ENCODE measurements around the gene CPNE6. TPM values are rescaled to one million over a fixed set of nuclear protein-coding genes. Genes with fewer than 3 reads are reported as not detected.

Gene CPNE6
- total RNA-seq, 8 experiments from 2014 or later = 0.54 to 3.3 (median 1.2) TPM

DNA sequence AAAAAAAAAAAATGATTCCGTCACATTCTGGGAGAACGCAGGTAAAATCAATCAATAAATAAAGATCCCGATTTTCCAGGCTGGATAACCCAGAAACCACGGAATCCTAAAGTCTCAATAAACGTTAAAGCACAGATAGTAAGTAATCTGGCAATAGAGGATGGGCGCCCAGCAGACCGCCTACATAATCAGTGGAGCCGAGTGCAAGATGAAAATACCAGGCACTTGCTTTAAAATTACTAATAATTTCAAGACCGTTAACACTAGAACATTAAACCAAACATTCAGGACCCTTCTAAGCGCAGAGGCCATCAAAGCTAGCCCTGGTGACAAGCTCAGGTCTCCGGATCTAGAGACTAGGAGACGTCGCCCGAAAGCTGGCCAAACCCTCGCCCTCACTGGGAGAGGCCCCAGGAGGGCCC lies 42.0 kb downstream of the CPNE6 start:
- Histone ChIP-seq H3K4me1 (replicated peaks in 1 of 2) (peaks cover 6 to 8% of the 10 kb centered on the region in 2 donors), H3K27ac (peak overlapping the region; percentile 92 to 97), H3K4me3 (peak overlapping the region; percentile 43 to 64 (median 58))
- ATAC-seq (replicated peaks in 6 of 8) = peak in 1 of 8 experiments; percentile 0
- in situ Hi-C loops (cut with MboI; ENCODE audit: low pct_unique_long_range_greater_than_20kb in 2 of 9, low sequenced_read_pairs in 9 of 9, unreplicated experiment in 9 of 9) = no loop called here
- WGBS, 10 experiments = 0 to 18% (median 6%) methylated on average over 1 to 12 of the region's 15 CpGs; no CpG with 5 or more reads in 2 of the 10 experiments

- in situ Hi-C loops (cut with MboI; ENCODE audit: low pct_unique_long_range_greater_than_20kb in 2 of 9, low sequenced_read_pairs in 9 of 9, unreplicated experiment in 9 of 9) = no loop called here
Measured at GRCh38 chr14:24113801-24114531, 42.6 kb downstream of the CPNE6 start.

GRCh38 chr14:24114532-24115421 lies 43.4 kb downstream of the CPNE6 start, which contains the start of the genes DCAF11 and NRL:
DCAF11 (plus strand) TSS chr14:24114777; CDS start chr14:24115595, 818 bp downstream.
NRL (minus strand) TSS chr14:24114949; CDS start chr14:24082848, 32,101 bp downstream.
- WGBS, 10 experiments = 0 to 3% (median 0%) methylated on average over 3 to 35 of the region's 65 CpGs; no CpG with 5 or more reads in 1 of the 10 experiments
- in situ Hi-C loops (cut with MboI; ENCODE audit: low pct_unique_long_range_greater_than_20kb in 2 of 9, low sequenced_read_pairs in 9 of 9, unreplicated experiment in 9 of 9) = no loop called here
- peak within 1 kb of the TSS; percentile 92 to 97 for H3K27ac ChIP-seq

More at GRCh38 chr14:24113801-24114531, 42.6 kb downstream of the CPNE6 start:
- Histone ChIP-seq H3K4me3 (peak overlapping the region; percentile 43 to 64 (median 58)), H3K4me1 (replicated peaks in 1 of 2) (peaks cover 6 to 8% of the 10 kb centered on the region in 2 donors), H3K27ac (peak overlapping the region; percentile 92 to 97)
- ATAC-seq (replicated peaks in 6 of 8) = peak; percentile 30 to 56 (median 50)
- 0 to 1% (median 0%) methylated on average over 1 to 25 of the region's 42 CpGs; no CpG with 5 or more reads in 5 of the 10 experiments for WGBS, 10 experiments

DNA sequence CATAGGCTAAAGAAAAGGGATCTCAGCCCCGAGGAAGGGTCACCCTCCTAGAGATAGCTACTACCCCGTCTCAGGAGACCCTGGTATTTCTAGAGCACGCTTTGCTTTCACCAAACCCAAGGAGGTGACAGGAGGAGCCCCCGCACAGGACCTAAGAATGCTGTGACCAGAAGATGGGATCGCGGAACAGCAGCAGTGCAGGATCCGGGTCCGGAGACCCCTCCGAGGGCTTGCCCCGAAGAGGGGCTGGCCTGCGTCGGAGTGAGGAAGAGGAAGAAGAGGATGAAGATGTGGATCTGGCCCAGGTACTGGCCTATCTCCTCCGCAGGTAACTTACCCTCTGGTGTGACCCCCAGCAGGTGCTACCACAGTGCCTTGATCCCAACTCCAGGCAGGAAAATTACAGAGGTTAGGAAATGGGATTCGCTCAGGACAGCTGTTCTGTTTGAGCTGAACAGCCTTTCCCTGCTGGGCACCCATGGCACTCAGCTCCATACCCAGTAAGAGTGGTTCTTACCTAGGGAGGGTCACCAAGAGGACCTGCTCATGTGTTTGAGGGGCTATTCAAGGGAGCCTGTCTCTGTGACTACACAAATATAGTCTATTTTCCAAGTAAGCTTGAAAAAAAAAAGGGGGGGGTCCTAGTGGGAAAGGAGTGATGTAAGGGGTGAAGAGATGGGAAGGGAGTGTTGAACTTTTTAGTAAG lies 44.2 kb downstream of the CPNE6 start:
- peak overlapping the region in 1 of 2 donors; percentile 20 for H3K27ac ChIP-seq
- 0 to 7% (median 0%) methylated on average over 2 to 11 of the region's 14 CpGs; no CpG with 5 or more reads in 4 of the 10 experiments for WGBS, 10 experiments
- no peak for ATAC-seq (replicated peaks in 6 of 8)
- peaks cover 6 to 8% of the 10 kb centered on the region in 2 donors for H3K4me1 ChIP-seq (replicated peaks in 1 of 2)
- in situ Hi-C loops (cut with MboI; ENCODE audit: low pct_unique_long_range_greater_than_20kb in 2 of 9, low sequenced_read_pairs in 9 of 9, unreplicated experiment in 9 of 9) = no loop called here
- H3K4me3 ChIP-seq = peak overlapping the region; percentile 43 to 64 (median 58)

More at GRCh38 chr14:24114532-24115421, 43.4 kb downstream of the CPNE6 start, which contains the start of the genes DCAF11 and NRL:
- Histone ChIP-seq H3K4me3 (peak within 1 kb of the TSS; percentile 43 to 64 (median 58)), H3K4me1 (replicated peaks in 1 of 2) (peaks cover 6 to 8% of the 10 kb centered on the region in 2 donors)
- peak; percentile 81 to 88 (median 84) for ATAC-seq (replicated peaks in 6 of 8)

GRCh38 chr14:24116128-24116814 lies 44.9 kb downstream of the CPNE6 start:
- Histone ChIP-seq H3K4me1 (replicated peaks in 1 of 2) (peaks cover 6 to 8% of the 10 kb centered on the region in 2 donors), H3K4me3 (peak overlapping the region in 4 of 5 donors; percentile 43 to 64 (median 56)), H3K27ac (no peak overlapping the region)
- no peak for ATAC-seq (replicated peaks in 6 of 8)
- in situ Hi-C loops (cut with MboI; ENCODE audit: low pct_unique_long_range_greater_than_20kb in 2 of 9, low sequenced_read_pairs in 9 of 9, unreplicated experiment in 9 of 9) = no loop called here
- WGBS, 10 experiments = 67 to 100% (median 91%) methylated on average over 1 to 6 of the region's 6 CpGs; no CpG with 5 or more reads in 4 of the 10 experiments

- Histone ChIP-seq H3K4me1 (replicated peaks in 1 of 2) (peaks cover 6 to 8% of the 10 kb centered on the region in 2 donors), H3K4me3 (no peak overlapping the region), H3K27ac (no peak overlapping the region)
- 80 to 100% (median 87%) methylated on average over 1 to 6 of the region's 6 CpGs; no CpG with 5 or more reads in 5 of the 10 experiments for WGBS, 10 experiments
- no peak for ATAC-seq (replicated peaks in 6 of 8)
- in situ Hi-C loops (cut with MboI; ENCODE audit: low pct_unique_long_range_greater_than_20kb in 2 of 9, low sequenced_read_pairs in 9 of 9, unreplicated experiment in 9 of 9) = no loop called here
Measured at GRCh38 chr14:24117179-24117578, 45.8 kb downstream of the CPNE6 start.

DNA sequence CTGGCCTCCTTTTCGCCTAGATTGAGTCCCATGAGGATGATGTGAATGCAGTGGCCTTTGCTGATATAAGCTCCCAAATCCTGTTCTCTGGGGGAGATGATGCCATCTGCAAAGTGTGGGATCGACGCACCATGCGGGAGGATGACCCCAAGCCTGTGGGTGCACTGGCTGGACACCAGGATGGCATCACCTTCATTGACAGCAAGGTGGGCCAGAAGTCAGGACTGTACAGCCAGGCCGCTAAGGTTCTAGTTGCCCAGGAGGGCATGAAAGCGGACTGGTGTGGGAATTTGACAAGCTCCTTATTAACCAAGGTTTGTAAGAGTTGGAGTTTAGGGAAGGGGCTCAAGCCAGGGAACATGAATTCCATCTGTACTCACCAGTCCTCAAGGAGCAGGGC lies 48.3 kb downstream of the CPNE6 start:
- WGBS, 10 experiments = 80 to 100% (median 96%) methylated on average over 1 to 6 of the region's 6 CpGs; no CpG with 5 or more reads in 1 of the 10 experiments
- Histone ChIP-seq H3K27ac (no peak overlapping the region), H3K4me3 (no peak overlapping the region), H3K4me1 (replicated peaks in 1 of 2) (peaks cover 6 to 8% of the 10 kb centered on the region in 2 donors)
- no peak for ATAC-seq (replicated peaks in 6 of 8)
- in situ Hi-C loops (cut with MboI; ENCODE audit: low pct_unique_long_range_greater_than_20kb in 2 of 9, low sequenced_read_pairs in 9 of 9, unreplicated experiment in 9 of 9) = no loop called here

DNA sequence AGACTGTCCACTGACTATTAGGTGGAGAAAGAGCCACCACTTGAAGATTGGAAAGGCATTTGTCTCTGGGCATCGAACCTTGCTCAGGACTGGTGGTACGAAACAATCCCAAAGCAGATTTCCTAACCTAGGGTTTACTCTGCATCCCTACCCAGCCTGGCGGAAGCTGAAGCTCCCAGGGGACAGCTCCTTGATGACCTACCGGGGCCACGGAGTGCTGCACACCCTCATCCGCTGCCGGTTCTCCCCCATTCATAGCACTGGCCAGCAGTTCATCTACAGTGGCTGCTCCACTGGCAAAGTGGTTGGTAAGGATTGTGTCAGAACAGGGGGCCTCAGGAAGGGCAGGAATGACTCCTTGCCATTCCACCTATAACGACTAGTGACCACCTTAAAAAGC lies 49.8 kb downstream of the CPNE6 start:
- ATAC-seq (replicated peaks in 6 of 8) = no peak
- in situ Hi-C loops (cut with MboI; ENCODE audit: low pct_unique_long_range_greater_than_20kb in 2 of 9, low sequenced_read_pairs in 9 of 9, unreplicated experiment in 9 of 9) = no loop called here
- WGBS, 10 experiments = 80 to 100% (median 95%) methylated on average over 1 to 8 of the region's 8 CpGs; no CpG with 5 or more reads in 1 of the 10 experiments
- H3K4me1 ChIP-seq (replicated peaks in 1 of 2) = peaks cover under 1% of the 10 kb centered on the region in 2 donors
- no peak overlapping the region for H3K27ac ChIP-seq
- no peak overlapping the region for H3K4me3 ChIP-seq

DNA sequence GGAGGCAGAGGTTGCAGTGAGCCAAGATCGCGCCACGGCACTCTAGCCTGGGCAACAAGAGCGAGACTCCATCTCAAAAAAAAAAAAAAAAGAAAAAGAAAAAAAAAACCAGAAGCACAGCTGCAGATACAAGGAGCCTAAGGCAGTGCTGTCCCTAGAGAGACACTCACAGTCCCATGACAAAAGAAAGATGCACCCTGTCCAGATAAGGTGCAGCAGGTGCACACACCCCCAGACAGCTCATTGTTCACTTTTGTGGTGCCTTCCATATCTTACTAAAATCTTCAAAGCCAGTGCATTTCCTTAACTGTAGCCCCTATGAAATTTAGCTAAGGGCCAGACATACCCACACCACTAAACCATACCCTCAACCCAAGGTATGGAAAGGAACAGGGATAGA lies 51.1 kb downstream of the CPNE6 start:
- no peaks in the 10 kb centered on the region for H3K4me1 ChIP-seq (replicated peaks in 1 of 2)
- H3K4me3 ChIP-seq = no peak overlapping the region
- in situ Hi-C loops (cut with MboI; ENCODE audit: low pct_unique_long_range_greater_than_20kb in 2 of 9, low sequenced_read_pairs in 9 of 9, unreplicated experiment in 9 of 9) = no loop called here
- no peak for ATAC-seq (replicated peaks in 6 of 8)
- no peak overlapping the region for H3K27ac ChIP-seq
- 95 to 100% (median 96%) methylated on average over 4 of the region's 4 CpGs; no CpG with 5 or more reads in 6 of the 10 experiments for WGBS, 10 experiments

DNA sequence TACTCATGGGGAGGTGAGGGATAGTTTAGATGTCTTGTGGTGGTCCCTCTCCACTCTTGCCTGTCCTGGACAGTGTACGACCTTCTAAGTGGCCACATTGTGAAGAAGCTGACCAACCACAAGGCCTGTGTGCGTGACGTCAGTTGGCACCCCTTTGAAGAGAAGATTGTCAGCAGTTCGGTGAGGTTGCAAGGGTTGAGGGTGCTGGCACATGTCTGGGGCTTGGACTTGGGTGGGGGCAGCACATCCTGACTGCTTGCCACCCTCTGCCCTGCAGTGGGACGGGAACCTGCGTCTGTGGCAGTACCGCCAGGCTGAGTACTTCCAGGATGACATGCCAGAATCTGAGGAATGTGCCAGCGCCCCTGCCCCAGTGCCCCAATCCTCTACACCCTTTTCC lies 51.5 kb downstream of the CPNE6 start:
- Histone ChIP-seq H3K27ac (no peak overlapping the region), H3K4me1 (replicated peaks in 1 of 2) (no peaks in the 10 kb centered on the region), H3K4me3 (no peak overlapping the region)
- in situ Hi-C loops (cut with MboI; ENCODE audit: low pct_unique_long_range_greater_than_20kb in 2 of 9, low sequenced_read_pairs in 9 of 9, unreplicated experiment in 9 of 9) = no loop called here
- no peak for ATAC-seq (replicated peaks in 6 of 8)
- 92 to 100% methylated on average over 1 to 2 of the region's 8 CpGs; no CpG with 5 or more reads in 8 of the 10 experiments for WGBS, 10 experiments

DNA sequence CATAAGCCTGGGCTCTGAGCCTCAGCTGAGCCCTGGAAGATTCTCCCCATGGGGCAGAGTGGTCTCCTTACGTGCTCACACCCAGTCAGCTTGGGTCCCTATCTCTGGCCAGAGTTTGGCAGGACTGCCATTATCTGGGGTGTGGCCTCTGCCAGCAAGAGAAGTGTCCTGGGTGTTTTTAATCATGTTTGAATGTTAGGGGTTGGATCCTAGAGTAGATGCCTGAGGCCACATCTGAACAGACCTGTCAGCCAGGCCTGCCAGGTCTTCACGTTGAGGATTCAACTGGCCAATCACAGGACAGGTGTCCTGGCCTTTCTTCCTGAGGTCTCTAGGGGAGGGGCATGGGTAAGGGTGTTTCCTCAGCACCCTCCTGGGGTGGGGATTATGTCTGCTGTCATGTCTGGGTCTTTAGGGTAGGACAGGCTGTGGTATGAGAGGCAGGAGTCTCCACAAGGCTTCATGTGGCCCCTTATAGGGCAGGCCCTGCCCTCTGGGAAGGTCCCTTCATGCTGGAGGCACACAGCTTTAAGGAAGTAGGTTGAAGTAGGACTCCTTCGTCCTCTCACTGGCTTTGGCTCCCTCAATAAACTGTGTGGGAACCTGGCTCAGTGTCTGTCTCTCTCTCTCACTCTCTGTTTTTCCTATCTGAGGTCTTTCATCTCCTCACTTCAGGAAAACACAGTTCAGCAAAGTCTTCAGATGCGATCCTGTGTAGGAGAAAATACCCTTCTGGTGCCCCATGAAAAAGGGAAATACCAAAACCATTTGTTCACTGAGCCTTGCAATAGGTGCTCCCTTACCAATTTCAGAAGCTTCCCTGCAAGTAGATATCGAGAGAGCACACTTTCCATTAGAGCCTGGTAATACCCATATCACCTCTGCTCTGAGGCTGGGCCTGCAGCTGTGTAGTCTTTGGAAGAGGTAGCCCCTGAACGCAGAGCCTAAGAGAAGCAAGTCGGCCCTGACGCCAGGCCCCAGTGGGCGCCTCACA lies 52.4 kb downstream of the CPNE6 start:
- in situ Hi-C loops (cut with MboI; ENCODE audit: low pct_unique_long_range_greater_than_20kb in 2 of 9, low sequenced_read_pairs in 9 of 9, unreplicated experiment in 9 of 9) = no loop called here
- 60 to 100% (median 97%) methylated on average over 1 to 5 of the region's 9 CpGs; no CpG with 5 or more reads in 4 of the 10 experiments for WGBS, 10 experiments
- peak in 2 of 8 experiments; percentile 7 to 27 for ATAC-seq (replicated peaks in 6 of 8)

More for the DNA sequence above, 52.4 kb downstream of the CPNE6 start:
- Histone ChIP-seq H3K4me1 (replicated peaks in 1 of 2) (no peaks in the 10 kb centered on the region), H3K27ac (no peak overlapping the region), H3K4me3 (no peak overlapping the region)

All from motor neuron (in vitro differentiated cells).